NCI-H748 (cell line): ENCODE data around the gene CCDC88B.

Experiments
- DNase-seq: peaks from one replicate; lab custom pipeline; 2025; ENCODE audit not compliant: unreplicated experiment; lab: John Stamatoyannopoulos, UW

CCDC88B gene

GRCh38 chr11:64339754-64340408 is at the start of gene CCDC88B:
Gene CCDC88B, plus strand, starts transcription at chr11:64340204. Its CDS starts 63 bp downstream, at chr11:64340267.
- DNase-seq, result no peak

GRCh38 chr11:64290352-64291261 is 49.4 kb upstream of the CCDC88B start:
- DNase-seq, result no peak

- DNase-seq, result no peak
Measured at GRCh38 chr11:64291262-64291751, 48.7 kb upstream of the CCDC88B start, which contains the start of gene KCNK4. Gene KCNK4, plus strand, starts transcription at chr11:64291302. Its CDS starts 1,717 bp downstream, at chr11:64293019.

- DNase-seq, result no peak
Measured at GRCh38 chr11:64291752-64292459, 48.1 kb upstream of the CCDC88B start.

GRCh38 chr11:64292460-64293254 is 47.3 kb upstream of the CCDC88B start:
- no peak for DNase-seq

GRCh38 chr11:64294774-64295173 is 45.2 kb upstream of the CCDC88B start:
- DNase-seq, result no peak

GRCh38 chr11:64295760-64296159 is 44.2 kb upstream of the CCDC88B start:
- no peak for DNase-seq

- DNase-seq, result no peak
Measured at GRCh38 chr11:64296236-64296635, 43.8 kb upstream of the CCDC88B start.

- no peak for DNase-seq
Measured at GRCh38 chr11:64296830-64297698, 42.9 kb upstream of the CCDC88B start.

GRCh38 chr11:64297699-64298358 is 42.2 kb upstream of the CCDC88B start:
- no peak for DNase-seq

GRCh38 chr11:64298966-64299846 is 40.8 kb upstream of the CCDC88B start:
- DNase-seq, result peak; percentile 42

- no peak for DNase-seq
Measured at GRCh38 chr11:64299847-64300648, 40.0 kb upstream of the CCDC88B start, which contains the start of gene CATSPERZ. Gene CATSPERZ, plus strand, starts transcription at chr11:64300358. Its CDS starts 53 bp downstream, at chr11:64300411.

- DNase-seq, result no peak
Measured at GRCh38 chr11:64303109-64304031, 36.6 kb upstream of the CCDC88B start.

- no peak for DNase-seq
Measured at GRCh38 chr11:64304032-64304315, 36.0 kb upstream of the CCDC88B start.

- DNase-seq, result peak; percentile 94
Measured at GRCh38 chr11:64304316-64305072, 35.5 kb upstream of the CCDC88B start.
